Right lobe of liver (tissue), 4 donors: ENCODE data around the gene MYEF2.

Experiments
- CTCF ChIP-seq, 4 donors: fragments of 200-600 bp in 3 of 4; fragments of 450-650 bp in 1 of 4; IDR thresholded peaks; one replicate each; pipeline versions ENCODE4 v1.5.1 to v1.8.0; 2016 to 2022; ENCODE audit warnings: antibody characterized with exemption in 4 of 4, mild to moderate bottlenecking in 2 of 4
- POLR2A ChIP-seq: fragments of 450-650 bp; IDR thresholded peaks from one replicate; pipeline ENCODE4 v1.6.1; 2017; ENCODE audit warnings: antibody characterized with exemption, mild to moderate bottlenecking
- donor health status: DM: no; HTN: no; CAD: no.
- donor health status: DM: no; HTN: no; CAD: no.
- donor health status: DM: no; HTN: yes; CAD: no.

- no peak for TF ChIP-seq CTCF (IDR thresholded peaks at IDR 0.05)
- no peak for TF ChIP-seq POLR2A
Measured at GRCh38 chr15:48178648-48178931, 495 bp upstream of the MYEF2 start.
